ENCODE results near the gene DYNLT5.

DNA sequence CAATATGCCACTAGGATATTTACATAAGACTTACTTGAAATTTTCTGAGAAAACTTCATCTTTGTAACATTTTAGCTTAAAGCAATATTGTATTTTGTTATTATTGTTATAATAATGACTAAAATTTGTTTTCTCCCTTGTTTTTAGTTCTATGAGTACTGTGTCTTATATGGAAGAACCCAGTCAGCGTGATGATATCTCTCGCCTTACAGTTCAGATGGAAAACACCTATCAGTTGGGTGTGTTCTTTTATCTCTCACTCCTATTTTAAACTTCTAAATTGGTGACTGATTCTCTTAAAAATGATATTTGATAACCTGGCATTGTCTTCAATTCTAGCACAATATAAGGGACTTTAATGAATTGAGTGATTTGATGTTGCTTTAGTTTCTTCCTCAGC, 18.0 kb downstream of the DYNLT5 start:
- TF ChIP-seq, protein P1, sequence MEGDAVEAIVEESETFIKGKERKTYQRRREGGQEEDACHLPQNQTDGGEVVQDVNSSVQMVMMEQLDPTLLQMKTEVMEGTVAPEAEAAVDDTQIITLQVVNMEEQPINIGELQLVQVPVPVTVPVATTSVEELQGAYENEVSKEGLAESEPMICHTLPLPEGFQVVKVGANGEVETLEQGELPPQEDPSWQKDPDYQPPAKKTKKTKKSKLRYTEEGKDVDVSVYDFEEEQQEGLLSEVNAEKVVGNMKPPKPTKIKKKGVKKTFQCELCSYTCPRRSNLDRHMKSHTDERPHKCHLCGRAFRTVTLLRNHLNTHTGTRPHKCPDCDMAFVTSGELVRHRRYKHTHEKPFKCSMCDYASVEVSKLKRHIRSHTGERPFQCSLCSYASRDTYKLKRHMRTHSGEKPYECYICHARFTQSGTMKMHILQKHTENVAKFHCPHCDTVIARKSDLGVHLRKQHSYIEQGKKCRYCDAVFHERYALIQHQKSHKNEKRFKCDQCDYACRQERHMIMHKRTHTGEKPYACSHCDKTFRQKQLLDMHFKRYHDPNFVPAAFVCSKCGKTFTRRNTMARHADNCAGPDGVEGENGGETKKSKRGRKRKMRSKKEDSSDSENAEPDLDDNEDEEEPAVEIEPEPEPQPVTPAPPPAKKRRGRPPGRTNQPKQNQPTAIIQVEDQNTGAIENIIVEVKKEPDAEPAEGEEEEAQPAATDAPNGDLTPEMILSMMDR (IDR thresholded peaks at IDR 0.05; ENCODE audit: low read length), result no peak
- TF ChIP-seq EZH2 (IDR thresholded peaks at IDR 0.05; ENCODE audit: borderline replicate concordance, low read length), result no peak

Measured in OCI-LY1 (cell line).